Neural progenitor cell (in vitro differentiated cells): ENCODE results near the gene ZNF221. TPM values are rescaled to one million over a fixed set of nuclear protein-coding genes. Genes with fewer than 3 reads are reported as not detected.
A peak's percentile ranks its signal among the peaks of the same experiment; 100 is the strongest.

Experiments used
- DNase-seq: peaks from one replicate; pipeline ENCODE4 v3.0.0-alpha.2; 2016; ENCODE audit warnings: low spot score
- H2AFZ ChIP-seq: fragments of 200-600 bp; sonication (generic); replicated peaks from 2 replicates; pipeline ENCODE4 v1.6.1; 2016; ENCODE audit warnings: antibody characterized with exemption
- H3F3A ChIP-seq: fragments of 200-600 bp; sonication (generic); 2 replicates; pipeline ENCODE4 v1.6.1; 2016; ENCODE audit warnings: antibody characterized with exemption, low read depth
- H3K27ac ChIP-seq: fragments of 200-600 bp; sonication (generic); 2 replicates; pipeline ENCODE4 v1.5.1; 2016; ENCODE audit warnings: mild to moderate bottlenecking
- H3K27me3 ChIP-seq: fragments of 200-600 bp; sonication (generic); 2 replicates; pipeline ENCODE4 v1.6.1; 2016; ENCODE audit warnings: mild to moderate bottlenecking, moderate library complexity
- H3K36me3 ChIP-seq: fragments of 200-600 bp; sonication (generic); 2 replicates; pipeline ENCODE4 v1.5.1; 2016
- H3K4me1 ChIP-seq: fragments of 200-600 bp; sonication (generic); 2 replicates; pipeline ENCODE4 v1.6.1; 2016; ENCODE audit warnings: mixed run types
- H3K4me2 ChIP-seq: fragments of 200-600 bp; sonication (generic); 2 replicates; pipeline ENCODE4 v1.6.1; 2016
- H3K4me3 ChIP-seq: fragments of 200-600 bp; sonication (generic); 2 replicates; pipeline ENCODE4 v1.5.1; 2016
- H3K79me2 ChIP-seq: fragments of 200-600 bp; sonication (generic); 2 replicates; pipeline ENCODE4 v1.6.1; 2016; ENCODE audit warnings: low read depth
- H3K9ac ChIP-seq: fragments of 200-600 bp; sonication (generic); 2 replicates; pipeline ENCODE4 v1.6.1; 2016
- H3K9me3 ChIP-seq: fragments of 200-600 bp; sonication (generic); 2 replicates; pipeline ENCODE4 v1.5.1; 2016; ENCODE audit warnings: low read depth
- H4K20me1 ChIP-seq: fragments of 200-600 bp; sonication (generic); 2 replicates; pipeline ENCODE4 v1.6.1; 2016; ENCODE audit warnings: low read depth
- H3K27ac Mint-ChIP-seq: 3 replicates; pipeline ENCODE4 v1.8.0; 2021; ENCODE audit warnings: mixed read lengths
- H3K27me3 Mint-ChIP-seq: 2 replicates; pipeline ENCODE4 v1.8.0; 2022; ENCODE audit warnings: low read depth, mild to moderate bottlenecking, inconsistent platforms, moderate library complexity, mixed read lengths; ENCODE audit not compliant: insufficient read depth
- H3K36me3 Mint-ChIP-seq: 3 replicates; pipeline ENCODE4 v1.8.0; 2021; ENCODE audit warnings: mixed read lengths
- H3K4me1 Mint-ChIP-seq: 3 replicates; pipeline ENCODE4 v1.8.0; 2021; ENCODE audit warnings: mixed read lengths
- H3K4me3 Mint-ChIP-seq: 3 replicates; pipeline ENCODE4 v1.8.0; 2021; ENCODE audit warnings: mild to moderate bottlenecking, moderate library complexity, mixed read lengths
- H3K9me3 Mint-ChIP-seq: 3 replicates; pipeline ENCODE4 v1.8.0; 2020; ENCODE audit warnings: mixed read lengths
- EZH2 ChIP-seq: fragments of 200-600 bp; sonication (generic); IDR thresholded peaks from 2 replicates; pipeline ENCODE4 v1.6.1; 2017; ENCODE audit warnings: antibody characterized with exemption, mild to moderate bottlenecking, moderate library complexity
- EZH2phosphoT487 ChIP-seq: fragments of 200-600 bp; sonication (generic); IDR thresholded peaks from 2 replicates; pipeline ENCODE4 v1.6.1; 2017; ENCODE audit warnings: antibody characterized with exemption
- total RNA-seq: library from RNA; depleted of rRNA; stranded (reverse); fragments of >200 nt; gene quantifications from 2 replicates; pipeline ENCODE4 v1.2.3, GENCODE V29; 2015; ENCODE audit warnings: low replicate concordance
- TF ChIP-seq, protein P1 (sequence below): fragments of 200-600 bp; sonication (generic); IDR thresholded peaks from 2 replicates; pipeline ENCODE4 v1.5.1; 2017; ENCODE audit warnings: antibody characterized with exemption, mild to moderate bottlenecking

ZNF221 gene
- total RNA-seq, 1 donor from 2014 or later, result 12.2 TPM

DNA sequence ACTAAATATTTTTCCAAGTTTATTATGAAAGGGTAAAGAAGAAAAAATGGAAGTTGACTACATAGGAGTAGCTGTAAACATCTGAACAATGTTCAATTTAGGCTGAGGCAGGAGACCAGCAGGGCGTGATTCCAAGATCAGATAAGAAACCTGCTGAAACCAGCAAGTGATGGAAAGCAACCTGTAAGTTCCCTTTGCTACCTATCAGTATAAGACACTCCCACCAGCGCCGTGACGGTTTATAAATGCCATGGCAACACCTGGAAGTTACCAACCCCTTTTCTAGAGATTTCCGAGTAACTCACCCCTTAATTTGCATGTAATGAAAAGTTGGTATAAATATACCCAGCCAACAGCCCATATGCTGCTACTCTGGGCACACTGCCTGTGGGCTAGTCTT, 14.8 kb upstream of the ZNF221 start:
- H3K4me1 ChIP-seq, result peaks cover 10% of the 10 kb centered on the region
- Mint-ChIP-seq H3K4me3 (peak overlapping the region; percentile 96), H3K27ac (no peak overlapping the region), H3K27me3 (no peaks in the 10 kb centered on the region), H3K36me3 (peaks cover 9% of the 10 kb centered on the region), H3K9me3 (peaks cover 8% of the 10 kb centered on the region), H3K4me1 (peaks cover 10% of the 10 kb centered on the region)
- TF ChIP-seq EZH2phosphoT487 (no peak), EZH2 (no peak)
- TF ChIP-seq, protein P1, sequence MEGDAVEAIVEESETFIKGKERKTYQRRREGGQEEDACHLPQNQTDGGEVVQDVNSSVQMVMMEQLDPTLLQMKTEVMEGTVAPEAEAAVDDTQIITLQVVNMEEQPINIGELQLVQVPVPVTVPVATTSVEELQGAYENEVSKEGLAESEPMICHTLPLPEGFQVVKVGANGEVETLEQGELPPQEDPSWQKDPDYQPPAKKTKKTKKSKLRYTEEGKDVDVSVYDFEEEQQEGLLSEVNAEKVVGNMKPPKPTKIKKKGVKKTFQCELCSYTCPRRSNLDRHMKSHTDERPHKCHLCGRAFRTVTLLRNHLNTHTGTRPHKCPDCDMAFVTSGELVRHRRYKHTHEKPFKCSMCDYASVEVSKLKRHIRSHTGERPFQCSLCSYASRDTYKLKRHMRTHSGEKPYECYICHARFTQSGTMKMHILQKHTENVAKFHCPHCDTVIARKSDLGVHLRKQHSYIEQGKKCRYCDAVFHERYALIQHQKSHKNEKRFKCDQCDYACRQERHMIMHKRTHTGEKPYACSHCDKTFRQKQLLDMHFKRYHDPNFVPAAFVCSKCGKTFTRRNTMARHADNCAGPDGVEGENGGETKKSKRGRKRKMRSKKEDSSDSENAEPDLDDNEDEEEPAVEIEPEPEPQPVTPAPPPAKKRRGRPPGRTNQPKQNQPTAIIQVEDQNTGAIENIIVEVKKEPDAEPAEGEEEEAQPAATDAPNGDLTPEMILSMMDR, result no peak
- no peaks in the 10 kb centered on the region for H3F3A ChIP-seq
- peaks cover under 1% of the 10 kb centered on the region for H3K27me3 ChIP-seq
- no peak overlapping the region for H3K27ac ChIP-seq
- H2AFZ ChIP-seq, result peak overlapping the region; percentile 97
- peaks cover 13% of the 10 kb centered on the region for H3K79me2 ChIP-seq
- H3K4me2 ChIP-seq, result peak overlapping the region; percentile 80
- no peak overlapping the region for H3K4me3 ChIP-seq
- H3K9me3 ChIP-seq, result peaks cover 4% of the 10 kb centered on the region
- peaks cover 7% of the 10 kb centered on the region for H3K36me3 ChIP-seq
- H3K9ac ChIP-seq, result no peak overlapping the region
- H4K20me1 ChIP-seq, result no peaks in the 10 kb centered on the region
- no peak for DNase-seq

DNA sequence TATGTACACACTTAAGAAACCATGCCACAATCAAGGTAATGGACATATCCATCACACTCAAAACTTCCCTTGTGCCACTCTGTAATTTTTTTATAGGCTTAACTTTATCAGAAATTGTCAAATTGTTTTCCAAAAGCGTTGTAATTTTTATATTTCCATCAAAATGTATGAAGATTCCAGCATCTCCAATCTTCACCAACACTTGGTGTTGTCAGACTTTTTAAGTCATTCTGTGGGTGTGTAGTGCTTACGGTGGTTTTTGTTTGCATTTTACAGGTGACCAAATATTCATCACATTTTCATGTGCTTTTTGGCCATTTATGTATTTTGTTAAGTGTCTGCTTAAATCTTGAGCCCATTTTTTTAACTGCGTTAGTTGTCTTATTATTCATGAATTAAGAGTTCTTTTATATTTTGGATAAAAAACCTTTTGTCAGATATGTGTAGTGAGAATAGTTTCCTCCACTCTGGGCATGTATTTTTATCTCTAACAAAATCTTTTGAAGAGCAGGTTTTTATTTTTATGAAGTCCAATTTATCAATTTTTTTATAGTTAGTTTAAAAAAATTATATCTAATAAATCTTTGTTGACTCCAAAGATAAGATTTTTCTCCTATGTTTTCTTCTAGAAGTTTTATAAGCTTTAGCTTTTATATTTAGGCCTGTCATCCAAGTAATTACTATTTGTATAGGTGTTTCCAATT, 11.3 kb upstream of the ZNF221 start:
- no peaks in the 10 kb centered on the region for H4K20me1 ChIP-seq
- H3K4me1 ChIP-seq, result no peaks in the 10 kb centered on the region

DNA sequence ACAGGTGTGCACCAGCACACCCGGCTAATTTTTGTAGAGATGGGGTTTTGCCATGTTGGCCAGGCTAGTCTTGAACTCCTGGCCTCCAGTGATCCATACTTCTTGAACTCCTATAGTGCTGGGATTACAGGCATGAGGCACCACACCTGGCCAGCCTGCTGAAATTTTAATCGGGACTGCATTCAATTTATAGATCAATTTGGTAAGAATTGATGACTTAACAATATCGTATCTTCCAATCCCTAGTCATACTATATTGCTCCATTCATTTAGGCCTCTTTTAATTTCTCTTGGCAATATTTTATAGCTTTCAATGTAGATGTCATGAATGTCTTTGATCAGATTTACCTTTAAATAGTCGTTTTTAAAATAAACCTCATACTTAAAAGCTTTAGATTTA, 10.3 kb upstream of the ZNF221 start:
- H3K27me3 Mint-ChIP-seq, result no peaks in the 10 kb centered on the region
- no peaks in the 10 kb centered on the region for H4K20me1 ChIP-seq

More for the DNA sequence above, 11.3 kb upstream of the ZNF221 start:
- H3K79me2 ChIP-seq, result no peaks in the 10 kb centered on the region
- H3K4me2 ChIP-seq, result no peak overlapping the region
- peaks cover 14% of the 10 kb centered on the region for H3K27me3 ChIP-seq
- no peaks in the 10 kb centered on the region for H3K36me3 ChIP-seq
- H3K36me3 Mint-ChIP-seq, result no peaks in the 10 kb centered on the region
- no peak overlapping the region for H3K4me3 ChIP-seq
- no peak overlapping the region for H2AFZ ChIP-seq
- TF ChIP-seq, protein P1, result no peak
- TF ChIP-seq EZH2phosphoT487, result no peak
- TF ChIP-seq EZH2, result no peak
- DNase-seq, result no peak
- peaks cover 4% of the 10 kb centered on the region for H3K9me3 ChIP-seq
- H3F3A ChIP-seq, result no peaks in the 10 kb centered on the region
- no peak overlapping the region for H3K9ac ChIP-seq
- H3K27me3 Mint-ChIP-seq, result no peaks in the 10 kb centered on the region
- no peak overlapping the region for H3K27ac ChIP-seq
- H3K9me3 Mint-ChIP-seq, result peaks cover 11% of the 10 kb centered on the region
- H3K4me1 Mint-ChIP-seq, result no peaks in the 10 kb centered on the region
- H3K27ac Mint-ChIP-seq, result no peak overlapping the region
- no peak overlapping the region for H3K4me3 Mint-ChIP-seq

More for the DNA sequence above, 10.3 kb upstream of the ZNF221 start:
- H3K9me3 ChIP-seq, result peaks cover 4% of the 10 kb centered on the region
- H3K4me1 ChIP-seq, result no peaks in the 10 kb centered on the region
- Mint-ChIP-seq H3K36me3 (no peaks in the 10 kb centered on the region), H3K27ac (no peak overlapping the region), H3K4me3 (no peak overlapping the region), H3K9me3 (peaks cover 11% of the 10 kb centered on the region), H3K4me1 (no peaks in the 10 kb centered on the region)
- TF ChIP-seq, protein P1, result no peak
- no peak for TF ChIP-seq EZH2
- no peak for TF ChIP-seq EZH2phosphoT487
- H3K9ac ChIP-seq, result no peak overlapping the region
- no peak for DNase-seq
- no peaks in the 10 kb centered on the region for H3K36me3 ChIP-seq
- no peak overlapping the region for H3K4me2 ChIP-seq
- H3F3A ChIP-seq, result no peaks in the 10 kb centered on the region
- H3K27ac ChIP-seq, result no peak overlapping the region
- H3K79me2 ChIP-seq, result no peaks in the 10 kb centered on the region
- H3K4me3 ChIP-seq, result no peak overlapping the region
- H2AFZ ChIP-seq, result no peak overlapping the region
- peaks cover 14% of the 10 kb centered on the region for H3K27me3 ChIP-seq
